ENCODE data around the gene ANKRD60. TPM values are rescaled to one million over a fixed set of nuclear protein-coding genes. Genes with fewer than 3 reads are reported as not detected.

ANKRD60 gene
- total RNA-seq, 1 experiment from 2014 or later, result not detected

DNA sequence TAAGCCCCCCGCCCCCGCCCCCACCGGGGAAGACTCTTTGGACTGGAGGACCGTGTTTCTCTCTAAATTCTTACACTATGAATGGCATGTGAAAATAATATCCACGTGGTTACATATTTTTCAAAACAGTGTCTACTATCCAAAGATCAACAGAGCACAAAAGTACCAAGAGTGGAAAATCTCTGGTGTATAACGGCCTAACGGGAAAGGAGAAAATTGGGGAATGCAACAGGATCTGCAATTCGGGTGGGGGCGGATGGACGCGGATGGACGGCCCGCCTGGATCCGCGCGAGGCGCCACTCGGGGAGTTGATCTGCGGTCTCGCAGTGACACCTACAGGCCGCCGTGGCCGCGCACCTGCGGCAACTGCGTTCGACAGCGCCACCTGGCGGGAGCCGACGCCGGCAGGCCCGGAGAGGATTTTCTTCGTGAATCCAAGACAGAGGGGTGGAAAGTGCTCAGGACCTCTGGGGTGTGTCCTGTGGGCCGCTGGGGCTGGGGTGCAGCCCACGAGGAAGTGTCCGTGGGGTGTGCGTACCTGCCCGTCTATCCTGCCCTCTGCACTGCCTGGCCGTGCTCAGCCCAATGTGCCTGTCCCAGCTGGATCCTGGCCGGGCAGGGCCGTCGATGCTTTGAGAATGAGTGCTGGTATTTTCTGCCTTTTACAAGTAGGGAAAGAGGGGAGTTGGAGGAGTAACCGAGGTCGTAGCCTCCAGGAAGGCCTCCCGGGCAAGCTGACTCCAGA, 18.6 kb downstream of the ANKRD60 start:
- ChIA-PET POLR2A (ENCODE audit: low non-redundant PET) (no interaction called here), CTCF (interaction anchor here (0.5 to 1.9 kb wide), 2 partner anchors 10 to 12 kb away, joined by 6 to 7 read pairs; no protein-coding TSS in a partner anchor)
- no peak overlapping the region for H3K27ac ChIP-seq (ENCODE audit: low read depth, low read length, poor library complexity, severe bottlenecking)
- no peaks in the 10 kb centered on the region for H3K36me3 ChIP-seq (ENCODE audit: insufficient read depth, low read length, poor library complexity, severe bottlenecking)
- TF ChIP-seq, protein P1, sequence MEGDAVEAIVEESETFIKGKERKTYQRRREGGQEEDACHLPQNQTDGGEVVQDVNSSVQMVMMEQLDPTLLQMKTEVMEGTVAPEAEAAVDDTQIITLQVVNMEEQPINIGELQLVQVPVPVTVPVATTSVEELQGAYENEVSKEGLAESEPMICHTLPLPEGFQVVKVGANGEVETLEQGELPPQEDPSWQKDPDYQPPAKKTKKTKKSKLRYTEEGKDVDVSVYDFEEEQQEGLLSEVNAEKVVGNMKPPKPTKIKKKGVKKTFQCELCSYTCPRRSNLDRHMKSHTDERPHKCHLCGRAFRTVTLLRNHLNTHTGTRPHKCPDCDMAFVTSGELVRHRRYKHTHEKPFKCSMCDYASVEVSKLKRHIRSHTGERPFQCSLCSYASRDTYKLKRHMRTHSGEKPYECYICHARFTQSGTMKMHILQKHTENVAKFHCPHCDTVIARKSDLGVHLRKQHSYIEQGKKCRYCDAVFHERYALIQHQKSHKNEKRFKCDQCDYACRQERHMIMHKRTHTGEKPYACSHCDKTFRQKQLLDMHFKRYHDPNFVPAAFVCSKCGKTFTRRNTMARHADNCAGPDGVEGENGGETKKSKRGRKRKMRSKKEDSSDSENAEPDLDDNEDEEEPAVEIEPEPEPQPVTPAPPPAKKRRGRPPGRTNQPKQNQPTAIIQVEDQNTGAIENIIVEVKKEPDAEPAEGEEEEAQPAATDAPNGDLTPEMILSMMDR (conservative IDR thresholded peaks at IDR 0.05; ENCODE audit: low read depth, low read length), result peak; percentile 100
- TF ChIP-seq EZH2 (IDR thresholded peaks at IDR 0.05; ENCODE audit: borderline replicate concordance, low read depth, low read length, poor library complexity, severe bottlenecking), result no peak
- H3K4me3 ChIP-seq (ENCODE audit: low read depth, low read length, poor library complexity, severe bottlenecking), result no peak overlapping the region
- H3K9me3 ChIP-seq (ENCODE audit: low read depth, low read length, poor library complexity, severe bottlenecking), result no peaks in the 10 kb centered on the region
- no peaks in the 10 kb centered on the region for H3K27me3 ChIP-seq (replicated peaks; ENCODE audit: insufficient read depth, low read depth, low read length, poor library complexity)
- peak; percentile 78 for DNase-seq (ENCODE audit: low spot score)
- no TSS peak for BruUV-seq (replicated peaks)
- intact Hi-C loops (cut with micrococcal nuclease; ENCODE audit: unreplicated experiment), result loop anchor here (2.0 to 5.0 kb wide), 3 partner anchors 613 to 828 kb away; no protein-coding TSS in a partner anchor
- H3K4me1 ChIP-seq (ENCODE audit: insufficient read depth, low read length, poor library complexity, severe bottlenecking), result no peaks in the 10 kb centered on the region

DNA sequence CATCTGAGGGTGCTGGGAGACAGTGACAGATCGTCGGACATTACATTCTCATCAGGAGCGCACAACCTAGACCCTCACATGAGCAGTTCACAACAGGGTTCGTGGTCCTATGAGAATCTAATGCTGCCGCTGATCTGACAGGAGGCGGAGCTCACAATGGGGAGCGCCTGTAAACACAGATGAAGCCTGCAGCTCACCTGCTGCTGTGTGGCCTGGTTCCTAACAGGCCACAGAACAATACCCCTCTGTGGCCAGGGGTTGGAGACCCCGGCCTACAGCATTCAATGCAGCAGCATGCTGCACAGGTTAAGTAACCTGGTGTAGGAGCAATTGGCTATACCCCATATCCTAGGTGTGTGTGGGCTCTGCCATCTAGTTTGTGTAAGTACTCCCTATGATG, 19.5 kb downstream of the ANKRD60 start:
- no peak overlapping the region for H3K27ac ChIP-seq (ENCODE audit: low read depth, low read length, poor library complexity, severe bottlenecking)
- H3K4me3 ChIP-seq (ENCODE audit: low read depth, low read length, poor library complexity, severe bottlenecking), result no peak overlapping the region
- no peaks in the 10 kb centered on the region for H3K27me3 ChIP-seq (replicated peaks; ENCODE audit: insufficient read depth, low read depth, low read length, poor library complexity)
- H3K9me3 ChIP-seq (ENCODE audit: low read depth, low read length, poor library complexity, severe bottlenecking), result no peaks in the 10 kb centered on the region
- POLR2A ChIA-PET (ENCODE audit: low non-redundant PET), result no interaction called here
- no peak for TF ChIP-seq EZH2 (IDR thresholded peaks at IDR 0.05; ENCODE audit: borderline replicate concordance, low read depth, low read length, poor library complexity, severe bottlenecking)
- TF ChIP-seq, protein P1 (conservative IDR thresholded peaks at IDR 0.05; ENCODE audit: low read depth, low read length), result no peak
- CTCF ChIA-PET, result interaction anchor here (1.9 kb wide), 1 partner anchor 10 kb away, joined by 7 read pairs; no protein-coding TSS in a partner anchor
- BruUV-seq (replicated peaks), result no TSS peak
- no peak for DNase-seq (ENCODE audit: low spot score)
- H3K4me1 ChIP-seq (ENCODE audit: insufficient read depth, low read length, poor library complexity, severe bottlenecking), result no peaks in the 10 kb centered on the region
- intact Hi-C loops (cut with micrococcal nuclease; ENCODE audit: unreplicated experiment), result loop anchor here (2.0 to 5.0 kb wide), 2 partner anchors 612 to 697 kb away; no protein-coding TSS in a partner anchor
- H3K36me3 ChIP-seq (ENCODE audit: insufficient read depth, low read length, poor library complexity, severe bottlenecking), result no peaks in the 10 kb centered on the region

DNA sequence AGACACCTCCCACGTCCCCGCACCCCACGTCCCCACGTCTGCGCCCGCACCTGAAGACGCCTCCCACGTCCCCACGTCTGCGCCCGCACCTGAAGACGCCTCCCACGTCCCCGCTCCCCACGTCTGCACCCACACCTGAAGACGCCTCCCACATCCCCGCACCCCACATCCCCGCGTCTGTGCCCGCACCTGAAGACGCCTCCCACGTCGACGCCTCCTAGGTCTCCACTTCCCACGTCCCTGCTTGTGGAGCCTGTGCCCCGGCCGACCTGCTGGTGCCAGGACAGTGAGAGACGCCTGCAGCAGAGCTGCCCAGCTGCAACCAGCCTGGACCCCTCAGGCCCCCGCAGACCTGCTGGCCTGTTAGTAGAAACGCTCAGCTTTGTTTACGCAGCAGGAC, 22.6 kb downstream of the ANKRD60 start:
- Histone ChIP-seq H3K4me1 (ENCODE audit: insufficient read depth, low read length, poor library complexity, severe bottlenecking) (no peaks in the 10 kb centered on the region), H3K27ac (ENCODE audit: low read depth, low read length, poor library complexity, severe bottlenecking) (no peak overlapping the region), H3K36me3 (ENCODE audit: insufficient read depth, low read length, poor library complexity, severe bottlenecking) (no peaks in the 10 kb centered on the region), H3K4me3 (ENCODE audit: low read depth, low read length, poor library complexity, severe bottlenecking) (no peak overlapping the region), H3K27me3 (replicated peaks; ENCODE audit: insufficient read depth, low read depth, low read length, poor library complexity) (no peaks in the 10 kb centered on the region), H3K9me3 (ENCODE audit: low read depth, low read length, poor library complexity, severe bottlenecking) (no peaks in the 10 kb centered on the region)
- DNase-seq (ENCODE audit: low spot score), result no peak
- CTCF ChIA-PET, result no interaction called here
- TF ChIP-seq, protein P1 (conservative IDR thresholded peaks at IDR 0.05; ENCODE audit: low read depth, low read length), result no peak
- TF ChIP-seq EZH2 (IDR thresholded peaks at IDR 0.05; ENCODE audit: borderline replicate concordance, low read depth, low read length, poor library complexity, severe bottlenecking), result no peak
- intact Hi-C loops (cut with micrococcal nuclease; ENCODE audit: unreplicated experiment), result loop anchor here (5.0 kb wide), 1 partner anchor 694 kb away; no protein-coding TSS in a partner anchor
- POLR2A ChIA-PET (ENCODE audit: low non-redundant PET), result no interaction called here
- BruUV-seq (replicated peaks), result no TSS peak

Measured in A673 (cell line).